HL-60 (cell line): ENCODE data around the gene ATP1A3.

ENCODE experiments used
- GABPA ChIP-seq: IDR thresholded peaks from 2 replicates; pipeline ENCODE4 v1.6.1; 2012; ENCODE audit warnings: low read depth
- POLR2AphosphoS5 ChIP-seq: IDR thresholded peaks from 2 replicates; pipeline ENCODE4 v1.6.1; 2012; ENCODE audit warnings: low read depth
- REST ChIP-seq: IDR thresholded peaks from 2 replicates; pipeline ENCODE4 v1.6.1; 2012; ENCODE audit warnings: low read depth; ENCODE audit not compliant: insufficient replicate concordance
- TF ChIP-seq, protein P1 (sequence below): IDR thresholded peaks from one replicate; pipeline ENCODE4 v1.5.1; 2011; ENCODE audit warnings: low read length, control low read depth, inconsistent platforms; ENCODE audit not compliant: insufficient read depth

DNA sequence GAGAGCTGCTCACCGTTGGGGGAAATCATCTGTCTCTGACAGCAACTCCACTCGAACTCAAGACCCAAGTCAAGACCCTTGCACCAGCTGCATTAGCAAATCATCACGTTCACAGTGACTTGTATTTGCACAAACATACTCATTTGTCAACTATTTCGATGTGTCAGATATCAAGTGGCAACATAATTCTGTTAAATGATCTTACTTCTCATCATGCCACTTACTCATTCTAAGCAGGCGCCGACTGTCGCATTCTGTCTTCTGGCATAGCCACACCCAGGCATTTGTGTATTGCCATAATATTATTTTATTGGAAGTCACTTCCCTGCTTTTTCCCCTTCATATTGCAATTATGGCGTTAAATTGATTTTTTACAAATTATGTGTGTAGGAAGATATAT, 23.0 kb upstream of the ATP1A3 start:
- TF ChIP-seq REST (no peak), GABPA (no peak), POLR2AphosphoS5 (no peak)
- TF ChIP-seq, protein P1, sequence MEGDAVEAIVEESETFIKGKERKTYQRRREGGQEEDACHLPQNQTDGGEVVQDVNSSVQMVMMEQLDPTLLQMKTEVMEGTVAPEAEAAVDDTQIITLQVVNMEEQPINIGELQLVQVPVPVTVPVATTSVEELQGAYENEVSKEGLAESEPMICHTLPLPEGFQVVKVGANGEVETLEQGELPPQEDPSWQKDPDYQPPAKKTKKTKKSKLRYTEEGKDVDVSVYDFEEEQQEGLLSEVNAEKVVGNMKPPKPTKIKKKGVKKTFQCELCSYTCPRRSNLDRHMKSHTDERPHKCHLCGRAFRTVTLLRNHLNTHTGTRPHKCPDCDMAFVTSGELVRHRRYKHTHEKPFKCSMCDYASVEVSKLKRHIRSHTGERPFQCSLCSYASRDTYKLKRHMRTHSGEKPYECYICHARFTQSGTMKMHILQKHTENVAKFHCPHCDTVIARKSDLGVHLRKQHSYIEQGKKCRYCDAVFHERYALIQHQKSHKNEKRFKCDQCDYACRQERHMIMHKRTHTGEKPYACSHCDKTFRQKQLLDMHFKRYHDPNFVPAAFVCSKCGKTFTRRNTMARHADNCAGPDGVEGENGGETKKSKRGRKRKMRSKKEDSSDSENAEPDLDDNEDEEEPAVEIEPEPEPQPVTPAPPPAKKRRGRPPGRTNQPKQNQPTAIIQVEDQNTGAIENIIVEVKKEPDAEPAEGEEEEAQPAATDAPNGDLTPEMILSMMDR = no peak
